GM23248 (cell line): ENCODE data around the gene ADAMTS6. TPM values are rescaled to one million over a fixed set of nuclear protein-coding genes. Genes with fewer than 3 reads are reported as not detected.
"Not testable (repeated sequence)": the region's sequence is repeated elsewhere in the genome, so short reads cannot be mapped to it uniquely, and the experiment has no call there.

Source experiments
- DNase-seq: peaks from one replicate; pipeline ENCODE4 v3.0.0-alpha.2; 2015
- H2AFZ ChIP-seq: fragments of 200-600 bp; sonication (generic); 2 replicates; pipeline ENCODE4 v1.6.1; 2016; ENCODE audit warnings: antibody characterized with exemption
- H3F3A ChIP-seq: fragments of 200-600 bp; sonication (generic); 2 replicates; pipeline ENCODE4 v1.6.1; 2016; ENCODE audit warnings: mild to moderate bottlenecking, antibody characterized with exemption, mixed run types; ENCODE audit not compliant: insufficient read depth
- H3K27ac ChIP-seq: fragments of 200-600 bp; sonication (generic); 2 replicates; pipeline ENCODE4 v1.5.1; 2016; ENCODE audit warnings: mild to moderate bottlenecking
- H3K27me3 ChIP-seq: fragments of 200-600 bp; sonication (generic); replicated peaks from 2 replicates; pipeline ENCODE4 v1.6.1; 2016; ENCODE audit warnings: mild to moderate bottlenecking; ENCODE audit not compliant: insufficient read depth
- H3K36me3 ChIP-seq: fragments of 200-600 bp; sonication (generic); 2 replicates; pipeline ENCODE4 v1.6.1; 2016; ENCODE audit warnings: low read depth, mild to moderate bottlenecking
- H3K4me1 ChIP-seq: fragments of 200-600 bp; sonication (generic); 2 replicates; pipeline ENCODE4 v1.6.1; 2016; ENCODE audit warnings: mild to moderate bottlenecking; ENCODE audit not compliant: insufficient read depth
- H3K4me2 ChIP-seq: fragments of 200-600 bp; sonication (generic); one replicate; pipeline ENCODE4 v1.6.1; 2016; ENCODE audit warnings: mild to moderate bottlenecking; ENCODE audit not compliant: unreplicated experiment
- H3K4me3 ChIP-seq: fragments of 200-600 bp; sonication (generic); 2 replicates; pipeline ENCODE4 v1.5.1; 2016; ENCODE audit warnings: mild to moderate bottlenecking
- H3K79me2 ChIP-seq: fragments of 200-600 bp; sonication (generic); 2 replicates; pipeline ENCODE4 v1.6.1; 2016; ENCODE audit warnings: mild to moderate bottlenecking; ENCODE audit not compliant: insufficient read depth
- H3K9ac ChIP-seq: fragments of 200-600 bp; sonication (generic); 2 replicates; pipeline ENCODE4 v1.6.1; 2016; ENCODE audit warnings: mild to moderate bottlenecking
- H3K9me2 ChIP-seq: fragments of 200-600 bp; sonication (generic); 2 replicates; pipeline ENCODE4 v1.6.1; 2016; ENCODE audit warnings: mixed run types, mild to moderate bottlenecking, moderate library complexity; ENCODE audit not compliant: insufficient read depth
- H3K9me3 ChIP-seq: fragments of 200-600 bp; sonication (generic); one replicate; pipeline ENCODE4 v1.6.1; 2017; ENCODE audit warnings: low read depth
- H4K20me1 ChIP-seq: fragments of 200-600 bp; sonication (generic); 2 replicates; pipeline ENCODE4 v1.6.0; 2016; ENCODE audit not compliant: insufficient read depth
- EZH2 ChIP-seq: fragments of 200-600 bp; sonication (generic); IDR thresholded peaks from 2 replicates; pipeline ENCODE4 v1.6.1; 2018; ENCODE audit warnings: antibody characterized with exemption, mild to moderate bottlenecking; ENCODE audit not compliant: insufficient read depth, poor library complexity, severe bottlenecking
- EZH2phosphoT487 ChIP-seq: fragments of 200-600 bp; sonication (generic); IDR thresholded peaks from 2 replicates; pipeline ENCODE4 v1.6.1; 2018; ENCODE audit warnings: antibody characterized with exemption, moderate library complexity, mild to moderate bottlenecking, low read depth; ENCODE audit not compliant: insufficient read depth
- WGBS, 2 experiments: methylation state at CpG; one replicate each; pipeline ENCODE4 v1.1.6; 2015 to 2017; ENCODE audit warnings: low lambda C conversion rate in 2 of 2, low coverage in 1 of 2; ENCODE audit errors: missing lambda C conversion rate in 2 of 2; 5-methylcytosine and 5-hydroxymethylcytosine counted together
- in situ Hi-C: fragments of 300-500 bp; cut with MboI; formaldehyde crosslinking; loops from 2 replicates; pipeline ENCODE4 v1.15.0; 2020
- polyA plus RNA-seq: library from polyadenylated mRNA; unstranded; fragments of >200 nt; fragmentation: Nextera tagmentation; extraction: Ambion mirVana; gene quantifications from 2 replicates; pipeline ENCODE4 v1.2.1, GENCODE V29; 2016
- total RNA-seq: library from RNA; depleted of rRNA; stranded (reverse); fragments of >200 nt; shearing (Covaris generic); gene quantifications from 2 replicates; pipeline ENCODE4 v1.2.3, GENCODE V29; 2014

ADAMTS6 gene
- total and polyA plus RNA-seq, 2 experiments from 2014 or later, result 10.1 to 76.0 TPM

- Histone ChIP-seq H2AFZ (no peak overlapping the region), H3K9me2 (no peaks in the 10 kb centered on the region), H3K36me3 (no peaks in the 10 kb centered on the region), H3K79me2 (no peaks in the 10 kb centered on the region), H3K9ac (no peak overlapping the region), H3K4me1 (no peaks in the 10 kb centered on the region), H3K27ac (no peak overlapping the region), H3K4me3 (no peak overlapping the region), H3F3A (no peaks in the 10 kb centered on the region), H3K4me2 (no peak overlapping the region), H4K20me1 (no peaks in the 10 kb centered on the region), H3K9me3 (no peaks in the 10 kb centered on the region), H3K27me3 (no peaks in the 10 kb centered on the region)
- no peak for DNase-seq
- TF ChIP-seq EZH2 (no peak), EZH2phosphoT487 (no peak)
- WGBS, 2 experiments, result 92 to 94% methylated on average over 6 of the region's 6 CpGs
- in situ Hi-C loops, result no loop called here
These were observed 30.6 kb upstream of the ADAMTS6 start for GRCh38 chr5:65512170-65512937.

- TF ChIP-seq EZH2phosphoT487, result no peak
- TF ChIP-seq EZH2, result no peak
These were observed 27.3 kb upstream of the ADAMTS6 start for GRCh38 chr5:65508978-65509377.

GRCh38 chr5:65506961-65507360, 25.2 kb upstream of the ADAMTS6 start:
- Histone ChIP-seq H3K36me3 (no peaks in the 10 kb centered on the region), H3K79me2 (no peaks in the 10 kb centered on the region), H3K9ac (no peak overlapping the region), H3K27me3 (no peaks in the 10 kb centered on the region), H3K27ac (no peak overlapping the region), H4K20me1 (no peaks in the 10 kb centered on the region), H3K4me3 (peak overlapping the region; percentile 20; the same call in 1 of the 2 replicates), H2AFZ (peak overlapping the region; percentile 8; the same call in 1 of the 2 replicates), H3F3A (no peaks in the 10 kb centered on the region), H3K4me1 (no peaks in the 10 kb centered on the region), H3K9me2 (no peaks in the 10 kb centered on the region), H3K4me2 (peak overlapping the region; percentile 42), H3K9me3 (no peaks in the 10 kb centered on the region)
- DNase-seq, result peak; percentile 77
- TF ChIP-seq EZH2phosphoT487 (no peak), EZH2 (no peak)
- 17 to 19% methylated on average over 3 of the region's 3 CpGs for WGBS, 2 experiments
- in situ Hi-C loops, result no loop called here

More at GRCh38 chr5:65508978-65509377, 27.3 kb upstream of the ADAMTS6 start:
- no peak overlapping the region for H3K9ac ChIP-seq
- H3K4me2 ChIP-seq, result no peak overlapping the region
- H3K9me3 ChIP-seq, result no peaks in the 10 kb centered on the region
- DNase-seq, result peak; percentile 2
- no peaks in the 10 kb centered on the region for H3K27me3 ChIP-seq
- 87 to 95% methylated on average over 2 of the region's 2 CpGs for WGBS, 2 experiments
- no peaks in the 10 kb centered on the region for H3K36me3 ChIP-seq
- H3F3A ChIP-seq, result no peaks in the 10 kb centered on the region
- in situ Hi-C loops, result no loop called here
- no peak overlapping the region for H3K4me3 ChIP-seq
- no peak overlapping the region for H3K27ac ChIP-seq
- no peaks in the 10 kb centered on the region for H4K20me1 ChIP-seq
- H3K9me2 ChIP-seq, result no peaks in the 10 kb centered on the region
- H3K4me1 ChIP-seq, result no peaks in the 10 kb centered on the region
- H3K79me2 ChIP-seq, result no peaks in the 10 kb centered on the region
- H2AFZ ChIP-seq, result no peak overlapping the region

GRCh38 chr5:65489119-65489518, 7.4 kb upstream of the ADAMTS6 start:
- H3K4me3 ChIP-seq, result no peak overlapping the region
- H3K27ac ChIP-seq, result no peak overlapping the region
- no peak overlapping the region for H2AFZ ChIP-seq
- H3K9ac ChIP-seq, result no peak overlapping the region
- H3F3A ChIP-seq, result no peaks in the 10 kb centered on the region
- no peaks in the 10 kb centered on the region for H3K27me3 ChIP-seq
- DNase-seq, result no peak
- no peaks in the 10 kb centered on the region for H3K79me2 ChIP-seq
- 92 to 95% methylated on average over 4 of the region's 4 CpGs for WGBS, 2 experiments
- H3K9me3 ChIP-seq, result no peaks in the 10 kb centered on the region
- in situ Hi-C loops, result loop anchor here (10.0 to 25.0 kb wide), 3 partner anchors 394 to 852 kb away; no protein-coding TSS in a partner anchor
- H3K4me2 ChIP-seq, result no peak overlapping the region
- H3K4me1 ChIP-seq, result no peaks in the 10 kb centered on the region
- H3K36me3 ChIP-seq, result no peaks in the 10 kb centered on the region
- no peak for TF ChIP-seq EZH2phosphoT487
- no peak for TF ChIP-seq EZH2
- no peaks in the 10 kb centered on the region for H4K20me1 ChIP-seq
- H3K9me2 ChIP-seq, result no peaks in the 10 kb centered on the region

GRCh38 chr5:65488038-65488687, 6.4 kb upstream of the ADAMTS6 start:
- H3K9ac ChIP-seq, H4K20me1 ChIP-seq, H3K27me3 ChIP-seq, H3F3A ChIP-seq, DNase-seq, H3K4me1 ChIP-seq, H3K36me3 ChIP-seq, H3K9me3 ChIP-seq, H2AFZ ChIP-seq, H3K9me2 ChIP-seq, H3K4me3 ChIP-seq, H3K27ac ChIP-seq, H3K79me2 ChIP-seq, H3K4me2 ChIP-seq: not testable (repeated sequence)
- 82 to 87% methylated on average over 7 of the region's 7 CpGs for WGBS, 2 experiments
- in situ Hi-C loops, result loop anchor here (10.0 to 25.0 kb wide), 3 partner anchors 393 to 851 kb away; no protein-coding TSS in a partner anchor

GRCh38 chr5:65486803-65487202, 5.1 kb upstream of the ADAMTS6 start:
- H3K9me2 ChIP-seq, H2AFZ ChIP-seq, H4K20me1 ChIP-seq, H3K27me3 ChIP-seq, H3K9me3 ChIP-seq, H3K4me2 ChIP-seq, H3K27ac ChIP-seq, DNase-seq, H3K4me1 ChIP-seq, H3K4me3 ChIP-seq, H3K79me2 ChIP-seq, H3K9ac ChIP-seq, H3K36me3 ChIP-seq: not testable (repeated sequence)
- in situ Hi-C loops, result loop anchor here (10.0 to 25.0 kb wide), 3 partner anchors 392 to 850 kb away; no protein-coding TSS in a partner anchor
- peaks cover 17% of the 10 kb centered on the region for H3F3A ChIP-seq
- 94 to 97% methylated on average over 2 of the region's 2 CpGs for WGBS, 2 experiments
